Suppressor macrophage treated with lipopolysaccharide for 4 hours (primary cell): Measurements from ENCODE around the gene DHRS3.

ENCODE experiments used
- DNase-seq: peaks from one replicate; pipeline ENCODE4 v3.0.0-alpha.2; 2020

The DHRS3 gene

GRCh38 chr1:12615865-12616708 lies 1.9 kb downstream of the DHRS3 start:
- DNase-seq: peak; percentile 77

GRCh38 chr1:12615159-12615864 lies 2.7 kb downstream of the DHRS3 start:
- peak; percentile 65 for DNase-seq

- no peak for DNase-seq
Measured at GRCh38 chr1:12614402-12615158, 3.4 kb downstream of the DHRS3 start.

- DNase-seq: no peak
Measured at GRCh38 chr1:12613180-12613579, 4.8 kb downstream of the DHRS3 start.

GRCh38 chr1:12610941-12611340 lies 7.1 kb downstream of the DHRS3 start:
- no peak for DNase-seq

- DNase-seq: no peak
Measured at GRCh38 chr1:12610305-12610935, 7.6 kb downstream of the DHRS3 start.

- no peak for DNase-seq
Measured at GRCh38 chr1:12609469-12610003, 8.5 kb downstream of the DHRS3 start.

GRCh38 chr1:12608311-12608957 lies 9.6 kb downstream of the DHRS3 start:
- no peak for DNase-seq

GRCh38 chr1:12607263-12607662 lies 10.7 kb downstream of the DHRS3 start:
- no peak for DNase-seq

- DNase-seq: no peak
Measured at GRCh38 chr1:12604986-12605385, 13.0 kb downstream of the DHRS3 start.

GRCh38 chr1:12604114-12604874 lies 13.7 kb downstream of the DHRS3 start:
- DNase-seq: peak; percentile 93

GRCh38 chr1:12603224-12603623 lies 14.8 kb downstream of the DHRS3 start:
- no peak for DNase-seq

GRCh38 chr1:12602659-12603024 lies 15.4 kb downstream of the DHRS3 start:
- no peak for DNase-seq

- DNase-seq: peak; percentile 78
Measured at GRCh38 chr1:12601700-12602658, 16.0 kb downstream of the DHRS3 start.

- no peak for DNase-seq
Measured at GRCh38 chr1:12600880-12601633, 17.0 kb downstream of the DHRS3 start.

- no peak for DNase-seq
Measured at GRCh38 chr1:12600335-12600734, 17.7 kb downstream of the DHRS3 start.

- DNase-seq: no peak
Measured at GRCh38 chr1:12599657-12600056, 18.4 kb downstream of the DHRS3 start.

GRCh38 chr1:12598974-12599373 lies 19.0 kb downstream of the DHRS3 start:
- DNase-seq: no peak

- DNase-seq: no peak
Measured at GRCh38 chr1:12597792-12598191, 20.2 kb downstream of the DHRS3 start.
